HG02981 (cell line): ENCODE data around the gene ZNRF3.

Experiments used
- ATAC-seq: cut with Tn5 transposase; IDR thresholded peaks from one replicate; pipeline ENCODE4 v1.9.1; 2021; ENCODE audit warnings: mild to moderate bottlenecking, moderate library complexity; ENCODE audit not compliant: unreplicated experiment

Gene ZNRF3

DNA sequence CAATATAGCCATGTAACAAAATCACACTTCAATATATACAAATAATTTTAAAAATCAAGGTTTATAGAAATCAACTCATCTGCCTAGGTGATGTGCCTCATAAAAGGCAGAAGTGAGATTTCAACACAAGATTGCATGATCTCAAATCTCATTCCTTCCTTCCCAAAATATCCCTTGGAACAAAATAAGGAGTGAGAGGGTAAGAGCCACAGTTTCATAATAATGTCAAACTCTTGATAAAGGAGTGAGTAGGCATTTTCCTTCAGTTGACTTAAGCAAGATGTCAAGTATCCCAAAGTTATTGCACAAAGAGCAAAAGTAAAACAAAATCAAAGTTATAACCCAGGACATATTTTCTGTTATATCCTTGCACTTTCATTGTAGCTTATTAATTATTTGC, 97.0 kb downstream of the ZNRF3 start:
- no peak for ATAC-seq

DNA sequence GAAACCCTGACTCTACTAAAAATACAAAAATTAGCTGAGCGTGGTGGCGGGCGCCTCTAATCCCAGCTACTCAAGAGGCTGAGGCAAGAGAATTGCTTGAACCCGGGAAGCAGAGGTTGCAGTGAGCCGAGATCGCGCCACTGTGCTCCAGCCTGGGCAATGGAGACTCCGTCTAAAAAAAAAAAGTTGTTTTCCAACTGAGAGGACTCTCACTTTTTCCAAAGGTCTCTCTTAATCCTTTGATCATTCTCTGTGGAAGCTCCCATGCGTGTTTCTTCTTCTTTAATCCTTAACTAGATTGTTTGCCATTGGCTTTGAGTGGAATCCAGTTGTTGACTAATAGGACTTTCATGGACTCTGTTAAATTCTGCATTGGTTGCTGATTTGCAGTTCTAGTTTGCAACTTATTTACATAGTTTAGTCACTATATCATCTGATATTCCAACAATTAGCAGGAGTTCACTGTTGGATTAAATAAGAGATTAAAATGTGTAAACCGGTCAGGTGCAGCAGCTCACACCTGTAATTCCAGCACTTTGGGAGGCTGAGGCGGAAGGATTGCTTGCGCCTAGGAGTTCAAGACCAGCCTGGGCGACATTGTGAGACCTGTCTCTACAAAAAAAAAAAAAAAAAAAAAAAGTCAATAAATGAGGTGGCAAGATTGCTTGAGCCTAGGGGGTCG, 98.6 kb downstream of the ZNRF3 start:
- no peak for ATAC-seq

DNA sequence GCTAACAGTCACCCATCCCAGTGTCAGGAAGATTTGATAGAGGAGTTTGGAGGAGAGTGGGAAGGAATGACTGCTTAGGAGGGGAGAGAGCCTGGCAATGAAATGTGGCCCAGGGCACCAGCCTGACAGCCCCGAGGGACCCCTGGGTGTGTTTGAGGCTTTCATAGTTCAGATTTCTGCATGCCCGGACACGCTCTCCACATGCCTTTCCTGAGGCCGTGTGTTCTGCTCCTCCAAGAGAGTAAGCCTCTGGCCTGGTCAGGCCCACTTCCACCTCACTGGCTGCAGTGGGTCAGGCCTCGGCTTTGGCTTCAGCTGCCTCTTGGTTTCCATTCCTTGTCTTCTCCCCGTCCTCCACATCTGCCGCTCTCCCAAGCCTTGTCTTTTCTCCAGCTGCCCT, 99.8 kb downstream of the ZNRF3 start:
- ATAC-seq = no peak

DNA sequence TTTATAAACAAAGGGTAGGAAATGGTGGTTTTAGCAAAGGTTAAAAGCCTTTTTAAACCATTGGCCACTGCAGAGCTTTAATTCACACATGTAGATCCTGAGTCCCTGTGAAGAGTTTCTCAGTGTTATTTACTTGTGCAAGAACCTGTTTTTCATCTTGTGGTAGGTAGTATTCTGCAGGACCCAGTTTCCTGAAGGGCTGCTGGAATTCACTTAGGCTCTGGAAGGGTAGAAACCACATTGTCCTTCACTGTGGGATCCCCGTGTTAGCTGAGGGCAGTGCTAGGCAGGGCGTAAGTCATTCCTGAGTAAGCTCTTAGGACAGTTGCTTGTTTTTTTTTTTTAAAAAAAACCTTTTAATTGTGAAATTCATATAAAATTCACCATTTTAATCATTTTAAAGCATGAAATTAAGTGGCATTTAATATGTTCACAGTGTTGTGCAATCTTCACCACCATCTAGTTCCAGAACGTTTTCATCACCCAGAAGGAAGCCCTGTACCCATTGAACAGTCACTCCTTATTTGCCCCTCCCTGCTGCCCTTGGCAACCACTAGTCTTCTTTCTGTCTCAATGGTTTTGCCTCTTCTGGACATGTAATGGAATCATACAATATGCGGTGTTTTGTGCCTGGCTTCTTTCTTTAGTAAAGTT, 100.5 kb downstream of the ZNRF3 start:
- no peak for ATAC-seq

DNA sequence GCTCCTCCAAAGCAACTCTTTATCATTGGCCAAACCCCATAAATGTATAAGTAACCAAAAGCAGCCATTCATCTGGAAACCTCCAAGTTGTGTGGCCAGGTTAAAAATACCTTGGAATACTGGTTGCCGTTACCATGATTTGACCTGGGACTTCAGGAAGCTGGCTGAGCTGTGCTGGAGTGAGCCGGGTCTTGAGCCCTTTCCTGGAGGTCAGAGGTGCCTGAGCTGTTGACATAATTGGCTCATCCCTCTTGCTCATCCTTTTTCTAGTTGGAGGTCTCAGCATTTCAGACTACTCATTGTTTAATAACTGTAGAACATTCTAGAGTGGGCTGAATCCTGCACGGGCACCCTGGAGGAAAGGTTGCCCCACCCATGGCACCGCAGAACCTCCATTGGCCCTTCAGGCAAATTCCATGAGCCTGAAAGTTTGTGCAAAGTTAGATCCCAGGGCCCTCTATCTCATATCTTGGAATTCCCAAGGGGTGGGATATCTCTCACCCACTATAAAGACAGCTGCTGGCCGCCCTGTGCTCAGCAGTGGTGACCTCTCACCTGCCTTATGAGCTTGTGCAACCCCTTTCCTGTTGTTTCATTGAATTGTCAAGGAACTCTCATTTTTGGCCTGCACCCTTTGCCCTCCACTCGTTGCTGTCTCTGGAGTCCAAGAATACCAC, 101.2 kb downstream of the ZNRF3 start:
- ATAC-seq = no peak

DNA sequence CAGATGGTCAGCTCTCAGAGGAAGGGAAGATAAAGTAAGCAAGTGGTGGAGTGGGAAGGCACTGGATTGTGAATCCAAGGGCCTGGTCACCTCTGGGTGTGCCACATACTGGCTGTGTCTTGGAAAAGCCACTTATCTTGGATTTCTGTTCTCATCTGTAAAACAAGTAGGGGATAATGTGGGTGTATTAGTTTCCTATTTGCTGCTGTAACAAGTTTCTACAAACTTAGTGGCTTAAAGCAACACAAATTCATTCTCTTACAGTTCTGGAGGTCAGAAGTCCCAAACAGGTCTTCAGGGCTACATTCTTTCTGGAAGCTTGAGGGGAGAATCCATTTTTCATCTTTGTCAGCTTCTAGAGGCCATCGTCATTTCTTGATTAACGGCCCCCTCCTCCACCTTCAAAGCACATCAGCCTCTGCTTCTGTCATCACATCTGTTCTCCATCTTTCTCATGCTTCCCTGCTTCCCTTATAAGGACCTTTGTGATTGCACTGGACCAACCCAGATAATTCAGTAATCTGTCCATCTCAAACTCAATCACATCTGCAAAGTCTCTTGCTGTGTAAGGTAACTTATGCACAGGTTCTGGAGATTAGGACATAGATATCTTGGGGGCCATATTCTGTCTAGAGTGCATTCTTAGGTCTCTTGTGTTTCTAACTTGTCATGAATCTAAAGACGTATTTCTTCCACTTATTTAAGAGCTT, 102.4 kb downstream of the ZNRF3 start:
- no peak for ATAC-seq

DNA sequence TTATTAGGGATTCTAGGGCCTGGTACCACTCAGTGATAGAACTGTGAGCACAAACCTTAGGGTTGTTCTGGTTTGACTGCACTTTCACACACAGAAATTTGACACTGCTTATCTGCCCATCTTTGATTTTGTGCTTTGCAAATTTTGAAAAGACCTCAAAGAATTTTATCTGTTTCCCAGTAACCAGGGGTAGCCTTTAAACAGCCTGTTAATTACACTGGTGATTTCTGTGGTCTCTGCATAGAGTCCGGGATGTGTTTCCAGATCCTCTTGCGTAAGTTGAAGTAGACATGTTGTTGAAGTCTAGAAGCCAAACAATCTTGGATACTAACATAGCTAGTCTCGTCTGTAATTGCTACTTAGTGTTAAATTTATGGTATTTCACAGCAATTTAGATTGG, 103.0 kb downstream of the ZNRF3 start:
- ATAC-seq = no peak

DNA sequence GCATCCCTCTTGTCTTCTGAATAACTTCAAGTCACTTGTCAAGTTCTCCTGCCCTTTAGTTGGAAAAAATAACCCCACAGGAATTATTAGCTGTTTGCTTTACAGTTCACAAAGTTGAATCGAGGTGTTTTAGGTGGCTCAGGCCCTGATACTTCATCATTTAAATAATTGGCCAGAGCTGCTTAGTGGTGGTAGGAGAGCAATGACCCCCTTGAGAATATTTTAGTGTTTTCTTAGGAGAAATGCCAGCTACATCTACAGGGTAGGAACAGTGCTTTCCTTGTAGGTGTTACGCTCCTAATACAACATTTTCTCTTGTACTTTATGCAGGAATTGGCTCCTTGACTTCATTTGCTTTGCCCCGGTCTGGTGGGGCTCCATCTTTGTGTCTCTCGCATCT, 105.1 kb downstream of the ZNRF3 start:
- no peak for ATAC-seq

DNA sequence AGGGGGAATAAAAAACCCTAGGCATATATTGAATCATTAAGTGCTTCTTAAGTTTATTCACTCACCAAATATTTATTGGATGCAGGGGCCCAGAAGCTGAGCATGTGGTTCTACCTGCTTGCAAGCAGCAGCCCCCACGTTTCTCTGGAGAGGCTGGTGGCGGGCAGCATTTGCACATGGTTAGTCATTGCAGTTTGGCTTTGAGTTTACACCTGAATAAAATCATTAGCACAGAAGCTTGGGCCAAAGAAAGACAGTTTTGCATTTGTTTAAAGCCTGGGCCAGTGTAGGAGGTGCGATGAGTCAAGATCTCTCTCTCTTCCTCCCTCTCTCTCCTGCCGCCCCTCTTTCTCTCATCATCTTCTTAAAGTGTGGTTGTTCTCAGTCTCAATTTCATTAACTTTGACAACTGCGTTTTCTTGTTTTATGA, 105.7 kb downstream of the ZNRF3 start:
- ATAC-seq = no peak

DNA sequence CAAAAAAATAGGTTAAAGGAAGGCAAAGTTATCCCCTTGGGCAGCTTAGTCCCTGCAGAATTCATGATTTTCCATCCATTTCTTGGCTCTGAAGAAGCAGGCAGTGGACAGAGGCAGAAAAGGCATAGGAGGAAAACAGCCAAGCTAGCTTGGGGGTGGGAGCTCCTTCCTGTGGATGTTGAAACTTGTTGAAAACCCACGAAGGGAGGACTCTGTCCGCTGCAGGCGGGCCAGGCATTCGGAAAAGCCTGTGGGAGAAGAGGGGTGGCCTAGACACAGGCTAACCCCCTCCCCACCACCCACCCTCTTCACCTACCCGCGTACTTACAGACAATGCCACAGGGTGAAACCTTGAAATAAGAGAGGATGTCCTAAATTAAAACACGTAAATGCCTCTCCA, 106.1 kb downstream of the ZNRF3 start:
- no peak for ATAC-seq

DNA sequence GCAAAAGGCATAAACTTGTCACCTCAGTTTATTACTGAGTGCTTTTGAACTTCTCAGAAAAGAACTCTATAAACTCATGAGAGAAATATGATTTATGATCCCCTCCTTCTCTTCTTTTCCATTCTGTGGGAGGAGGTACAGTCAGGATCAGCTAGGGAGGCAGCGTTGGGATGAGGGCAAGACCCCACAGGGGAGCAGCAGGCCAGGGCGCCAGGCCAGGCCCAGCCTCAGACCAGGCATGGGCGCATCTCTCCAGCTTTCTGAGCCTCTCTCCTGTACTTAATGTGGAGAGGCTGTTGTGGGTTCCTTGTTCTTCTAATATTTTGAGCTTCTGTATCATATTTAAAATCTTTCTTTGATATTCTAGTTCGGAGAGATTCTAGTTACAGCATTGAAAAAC, 106.5 kb downstream of the ZNRF3 start:
- ATAC-seq = no peak

DNA sequence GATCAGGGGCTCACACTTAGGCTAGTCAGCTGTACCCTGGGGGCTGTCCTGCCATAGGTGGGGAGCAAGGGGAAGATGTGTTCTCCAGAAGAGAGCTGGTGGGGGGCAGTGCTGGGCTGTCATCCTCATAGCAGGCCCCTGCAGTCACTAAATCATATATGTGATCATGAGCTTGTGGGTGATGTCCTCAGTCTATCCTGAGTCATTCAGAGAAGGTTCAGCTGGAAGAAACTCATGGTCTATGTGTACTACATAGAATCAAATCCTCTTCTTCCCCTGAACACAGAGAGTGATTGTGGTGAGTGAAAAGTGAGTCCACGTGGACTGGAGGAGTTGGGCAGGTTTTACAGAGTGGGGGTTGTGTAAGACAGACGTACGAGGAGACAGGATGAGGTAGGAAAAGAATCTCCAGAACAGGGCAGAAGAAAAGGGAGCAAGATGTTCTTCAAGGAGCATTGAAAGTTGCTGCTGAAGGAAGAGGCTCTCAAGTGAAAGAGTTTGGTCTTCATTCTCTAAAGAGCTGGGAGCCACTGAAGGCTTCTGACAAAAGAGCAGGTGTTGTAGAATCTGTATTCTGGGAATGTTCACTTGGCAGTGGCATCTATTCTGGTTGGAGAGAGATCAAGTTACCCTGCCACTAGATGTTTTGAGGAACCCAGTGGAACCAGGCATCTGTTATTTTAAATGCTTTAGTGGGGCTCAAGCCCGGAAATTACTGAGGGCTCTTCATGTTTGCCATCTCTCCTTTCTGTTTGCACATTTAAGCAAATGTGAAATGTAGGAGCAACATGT, 109.4 kb downstream of the ZNRF3 start:
- ATAC-seq = no peak

DNA sequence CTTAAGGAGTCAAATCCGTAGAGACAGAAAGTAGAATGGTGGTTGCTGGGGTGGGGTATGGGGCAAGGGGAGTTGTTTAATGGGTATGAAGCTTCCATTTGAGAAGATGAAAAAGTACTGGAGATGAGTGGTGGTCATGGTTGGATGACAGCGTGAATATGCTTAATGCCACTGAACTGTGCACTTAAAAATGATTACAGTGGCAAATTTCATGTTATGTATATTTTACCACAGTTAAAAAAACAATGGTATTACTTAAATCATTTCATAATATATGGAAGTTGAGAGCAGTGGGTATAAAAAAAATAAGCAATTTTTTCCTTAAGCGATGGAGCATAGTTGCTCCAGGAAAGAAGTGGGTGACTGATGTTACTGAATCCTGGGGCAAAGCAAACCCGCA, 111.2 kb downstream of the ZNRF3 start:
- no peak for ATAC-seq

DNA sequence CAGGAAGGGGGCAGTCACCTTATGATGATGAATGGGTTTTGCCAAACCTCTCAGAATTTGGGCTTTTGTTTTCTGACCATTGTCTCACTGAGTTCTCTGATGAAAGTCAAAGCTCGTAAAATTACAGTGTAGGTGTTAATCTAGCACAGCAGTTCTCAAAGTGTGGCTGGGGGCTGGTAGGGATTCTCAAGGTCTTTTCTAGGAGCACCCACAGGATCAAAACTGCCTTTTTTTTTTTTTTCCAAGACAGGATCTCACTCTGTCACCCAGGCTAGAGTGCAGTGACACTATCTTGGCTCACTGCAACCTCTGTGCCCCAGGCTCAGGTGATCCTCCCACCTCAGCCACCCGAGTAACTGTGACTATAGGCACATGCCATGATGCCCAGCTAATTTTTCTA, 112.2 kb downstream of the ZNRF3 start:
- no peak for ATAC-seq

DNA sequence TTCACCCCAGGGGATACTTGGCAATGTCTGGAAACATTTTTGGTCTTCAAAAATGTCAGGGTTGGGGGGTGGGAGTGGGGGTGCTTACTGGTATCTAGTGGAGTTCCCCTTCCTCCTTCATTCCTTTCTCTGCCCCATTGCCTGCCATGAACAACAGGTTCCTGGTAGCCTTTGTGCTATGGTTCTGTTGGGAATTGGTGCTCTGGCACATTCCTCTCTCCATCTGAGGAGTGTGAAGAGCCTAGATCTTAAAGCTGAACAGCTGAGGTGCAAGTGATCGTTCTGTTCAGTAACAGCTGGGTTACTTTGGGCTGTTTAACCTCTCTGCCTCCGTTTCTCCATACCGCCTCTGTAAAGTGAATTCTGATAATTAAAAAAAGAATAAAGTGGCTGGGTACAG, 114.0 kb downstream of the ZNRF3 start:
- no peak for ATAC-seq

DNA sequence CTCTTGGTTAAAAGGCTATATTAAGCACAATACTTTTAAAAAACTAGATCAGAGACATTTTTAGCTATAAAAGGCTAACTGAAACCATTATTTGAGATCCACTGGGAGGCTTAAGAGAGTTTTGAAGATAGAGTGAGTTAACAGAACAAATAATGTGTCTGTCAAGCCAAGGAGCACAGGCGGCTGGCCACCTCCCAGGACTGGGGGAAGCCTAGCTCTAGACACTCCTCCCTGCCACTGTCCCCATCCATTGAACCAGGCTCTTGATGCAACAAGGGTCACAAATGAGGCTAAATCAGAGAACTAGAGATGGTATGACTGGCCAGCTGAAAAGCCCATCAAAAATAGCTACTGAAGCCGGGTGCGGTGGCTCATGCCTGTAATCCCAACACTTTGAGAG, 115.3 kb downstream of the ZNRF3 start:
- no peak for ATAC-seq

DNA sequence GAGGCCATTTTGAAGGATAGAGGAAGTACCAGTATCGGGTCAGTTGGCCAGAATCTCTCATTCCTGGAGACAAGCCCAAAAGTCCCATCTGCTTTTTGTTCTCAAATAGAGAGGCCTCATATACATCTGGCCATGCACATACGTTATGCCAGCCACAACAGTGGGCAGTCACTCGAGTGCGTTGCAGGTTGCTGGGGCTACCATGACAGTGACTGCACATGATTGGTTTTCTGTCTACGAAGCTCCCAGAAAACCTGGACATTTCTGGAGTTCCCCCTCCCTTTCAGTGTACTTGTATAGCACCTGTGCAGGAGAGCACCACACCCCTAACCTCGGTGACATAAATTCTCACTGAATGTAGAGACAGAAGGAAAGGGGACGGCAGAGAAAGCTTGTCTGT, 116.1 kb downstream of the ZNRF3 start:
- no peak for ATAC-seq

DNA sequence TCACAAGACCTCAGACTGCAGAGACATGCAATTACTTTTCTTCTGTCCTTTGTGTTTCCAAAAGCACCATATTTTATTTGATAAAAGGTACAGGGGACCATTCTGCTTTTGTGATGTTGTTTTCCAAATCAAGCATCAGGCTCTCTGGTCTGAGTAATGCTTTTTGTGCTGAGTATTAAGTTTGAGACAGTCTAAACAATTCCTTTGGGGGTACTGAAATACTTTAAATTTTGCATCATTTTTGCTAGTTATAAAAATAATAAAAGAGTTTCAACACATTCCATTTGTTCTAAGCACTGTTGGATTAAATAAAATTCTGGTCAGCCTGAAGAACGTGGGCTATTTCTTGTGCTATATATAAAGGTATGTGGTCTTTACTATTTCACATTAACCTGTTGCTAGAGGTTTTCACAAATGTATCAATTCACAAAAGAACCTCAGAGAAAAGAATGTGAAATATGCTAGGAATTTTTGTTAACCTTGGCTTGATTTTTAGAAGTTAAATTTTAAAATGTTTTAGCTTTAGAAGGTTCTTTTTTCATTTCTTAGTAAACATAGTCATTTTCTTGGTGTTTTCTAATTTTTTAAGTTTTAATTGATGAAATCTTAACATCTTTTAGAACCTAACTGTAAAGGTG, 116.7 kb downstream of the ZNRF3 start:
- no peak for ATAC-seq

DNA sequence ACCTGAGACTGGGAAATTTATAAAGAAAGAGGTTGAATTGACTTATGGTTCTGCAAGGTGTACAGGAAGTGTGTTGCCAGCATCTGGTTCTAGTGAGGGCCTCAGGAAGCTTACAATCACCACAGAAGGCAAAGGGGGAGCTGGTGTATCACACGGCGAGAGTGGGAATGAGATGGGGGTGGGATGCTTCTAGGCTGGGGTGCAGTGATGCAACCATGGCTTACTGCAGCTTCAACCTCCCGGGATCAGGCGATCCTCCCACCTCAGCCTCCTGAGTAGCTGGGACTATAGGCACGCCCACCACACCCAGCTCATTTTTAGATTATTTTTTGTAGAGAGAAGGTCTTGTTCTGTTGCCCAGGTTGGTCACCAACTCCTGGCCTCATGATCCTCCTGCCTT, 117.3 kb downstream of the ZNRF3 start:
- ATAC-seq = no peak

DNA sequence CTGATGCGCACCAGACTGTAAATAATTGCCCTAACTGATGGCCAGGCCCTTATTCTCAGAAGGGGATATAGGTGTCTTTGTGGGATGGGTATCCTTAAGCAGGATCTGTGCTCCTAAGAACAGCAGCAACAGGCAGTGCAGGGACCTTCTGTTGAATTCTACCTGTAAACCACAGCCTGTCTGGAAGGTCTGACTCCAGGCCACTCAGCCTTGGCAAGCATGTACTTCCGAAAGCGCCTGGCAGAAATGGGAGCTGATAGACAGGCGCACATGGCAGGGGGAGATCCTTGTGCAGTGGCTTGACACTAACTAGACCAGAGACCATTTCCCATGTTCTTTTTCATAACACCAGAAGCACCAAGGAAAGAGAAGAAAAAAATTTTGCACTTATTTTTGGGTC, 119.2 kb downstream of the ZNRF3 start:
- ATAC-seq = no peak
